H1 (cell line): ENCODE data around the gene TSFM. TPM values are rescaled to one million over a fixed set of nuclear protein-coding genes. Genes with fewer than 3 reads are reported as not detected.

Experiments used
- EP300 ChIP-seq, 2 experiments: IDR thresholded peaks; 1 replicate in 1 of 2; 2 replicates in 1 of 2; pipeline ENCODE4 v1.6.1; 2011 to 2012; ENCODE audit warnings: low read depth in 2 of 2, low read length in 2 of 2, mild to moderate bottlenecking in 2 of 2, borderline replicate concordance in 1 of 2, inconsistent platforms in 1 of 2, moderate library complexity in 1 of 2
- polyA plus RNA-seq, 7 experiments: library from polyadenylated mRNA; depleted of rRNA in 3 of 7; stranded (reverse) in 5 of 7; unstranded in 2 of 7; fragments of >200 nt in 5 of 7; fragments of 200-250 nt in 2 of 7; gene quantifications; 1 replicate in 5 of 7; 2 replicates in 1 of 7; 4 replicates in 1 of 7; pipeline versions ENCODE4 v1.2.1 to v1.2.3, GENCODE V29; 2011 to 2013; ENCODE audit warnings: missing spikeins in 2 of 7, mixed read lengths in 2 of 7
- total RNA-seq: library from RNA; stranded (reverse); fragmentation: NEBNext Ultra II Directional; extraction: Animal tissue kit (Norgen Biotek cat#: 25700); gene quantifications from 2 replicates; pipeline ENCODE4 v1.2.1, GENCODE V29; 2021

TSFM gene
- total and polyA plus RNA-seq, 2 of the 8 experiments (the other 6 are each of a cell fraction or from before 2014, with no cell fraction given): 17.4 to 49.8 TPM

DNA sequence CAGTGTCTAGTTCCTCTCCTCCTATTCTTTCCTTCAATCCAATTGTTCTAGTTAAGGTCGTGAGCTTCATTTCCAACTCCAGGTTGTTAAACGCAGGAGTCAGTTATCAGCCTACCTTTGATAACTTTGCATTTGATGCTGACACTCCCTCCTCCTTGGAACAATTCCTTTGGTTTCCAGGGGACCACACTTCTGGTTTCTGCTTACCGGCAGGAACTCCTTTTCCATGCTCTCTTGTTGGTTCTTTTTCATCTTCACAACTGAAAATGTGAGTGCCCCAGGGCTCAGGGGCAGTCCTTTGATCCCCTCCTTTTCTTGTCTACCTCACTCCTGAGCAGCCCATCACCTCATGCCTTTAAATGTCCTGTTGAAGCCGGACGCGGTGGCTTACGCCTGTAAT is 5.2 kb upstream of the TSFM start (continued):
- no peak for TF ChIP-seq EP300 (IDR thresholded peaks at IDR 0.05; ENCODE audit: borderline replicate concordance in 1 of 2, low read depth in 2 of 2, low read length in 2 of 2)
